Measurements from ENCODE around the gene ARL9. TPM values are rescaled to one million over a fixed set of nuclear protein-coding genes. Genes with fewer than 3 reads are reported as not detected.
A peak's percentile ranks its signal among the peaks of the same experiment; 100 is the strongest.

The ARL9 gene
- total RNA-seq, 4 donors from 2014 or later: 0.23 to 0.53 (median 0.38) TPM; not detected in 1

DNA sequence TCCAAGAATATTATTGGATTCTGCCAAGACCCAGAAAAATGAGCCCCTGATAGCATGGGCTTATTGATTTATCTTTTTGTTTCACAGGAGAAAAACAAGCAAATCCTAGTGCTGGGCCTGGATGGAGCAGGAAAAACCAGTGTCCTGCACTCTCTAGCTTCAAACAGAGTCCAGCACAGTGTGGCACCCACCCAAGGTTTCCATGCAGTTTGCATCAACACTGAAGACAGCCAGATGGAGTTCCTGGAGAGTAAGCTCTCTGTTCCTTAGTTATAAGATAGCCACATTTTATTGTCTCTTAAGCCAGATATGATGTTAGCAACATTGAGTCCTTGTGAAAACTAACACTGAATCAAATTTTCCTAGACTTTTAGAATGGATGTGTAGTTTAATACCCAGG lies 5.5 kb downstream of the ARL9 start:
- no peak overlapping the region for H3K27ac ChIP-seq
- TF ChIP-seq, protein P1, sequence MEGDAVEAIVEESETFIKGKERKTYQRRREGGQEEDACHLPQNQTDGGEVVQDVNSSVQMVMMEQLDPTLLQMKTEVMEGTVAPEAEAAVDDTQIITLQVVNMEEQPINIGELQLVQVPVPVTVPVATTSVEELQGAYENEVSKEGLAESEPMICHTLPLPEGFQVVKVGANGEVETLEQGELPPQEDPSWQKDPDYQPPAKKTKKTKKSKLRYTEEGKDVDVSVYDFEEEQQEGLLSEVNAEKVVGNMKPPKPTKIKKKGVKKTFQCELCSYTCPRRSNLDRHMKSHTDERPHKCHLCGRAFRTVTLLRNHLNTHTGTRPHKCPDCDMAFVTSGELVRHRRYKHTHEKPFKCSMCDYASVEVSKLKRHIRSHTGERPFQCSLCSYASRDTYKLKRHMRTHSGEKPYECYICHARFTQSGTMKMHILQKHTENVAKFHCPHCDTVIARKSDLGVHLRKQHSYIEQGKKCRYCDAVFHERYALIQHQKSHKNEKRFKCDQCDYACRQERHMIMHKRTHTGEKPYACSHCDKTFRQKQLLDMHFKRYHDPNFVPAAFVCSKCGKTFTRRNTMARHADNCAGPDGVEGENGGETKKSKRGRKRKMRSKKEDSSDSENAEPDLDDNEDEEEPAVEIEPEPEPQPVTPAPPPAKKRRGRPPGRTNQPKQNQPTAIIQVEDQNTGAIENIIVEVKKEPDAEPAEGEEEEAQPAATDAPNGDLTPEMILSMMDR (IDR thresholded peaks at IDR 0.05): no peak
- no peak for TF ChIP-seq POLR2A (IDR thresholded peaks at IDR 0.05)
- no peaks in the 10 kb centered on the region for H3K9me3 ChIP-seq
- no peak overlapping the region for H3K4me3 ChIP-seq
- H3K36me3 ChIP-seq: no peaks in the 10 kb centered on the region
- H3K4me1 ChIP-seq: peaks cover 0 to 7% (median 5%) of the 10 kb centered on the region in 3 donors
- intact Hi-C loops (cut with DNase I): no loop called here
- peaks cover 0 to 3% (median 0%) of the 10 kb centered on the region in 4 donors for H3K27me3 ChIP-seq
- no peak for DNase-seq

DNA sequence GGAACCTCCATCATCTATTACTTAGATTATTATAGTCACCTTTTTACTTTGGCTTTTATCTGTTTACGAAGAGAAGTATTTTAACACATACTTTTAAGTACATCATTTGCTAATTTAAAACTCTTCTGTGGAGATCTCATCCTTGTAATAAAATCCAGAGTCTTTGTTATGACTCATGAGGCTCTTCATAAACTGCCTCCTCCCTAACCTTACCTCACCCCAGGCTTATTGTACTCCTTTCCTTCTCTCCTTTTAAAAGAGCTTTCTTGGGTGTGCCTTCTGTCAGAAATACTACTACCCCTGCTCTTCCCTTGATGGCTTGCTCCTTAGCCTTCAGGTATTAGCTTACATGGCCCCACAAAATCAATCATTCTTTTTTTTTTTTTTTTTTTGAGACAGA lies 6.6 kb downstream of the ARL9 start:
- Histone ChIP-seq H3K4me1 (no peaks in the 10 kb centered on the region), H3K27ac (no peak overlapping the region), H3K27me3 (no peaks in the 10 kb centered on the region), H3K36me3 (no peaks in the 10 kb centered on the region), H3K9me3 (no peaks in the 10 kb centered on the region), H3K4me3 (no peak overlapping the region)
- no peak for DNase-seq
- no peak for TF ChIP-seq POLR2A (IDR thresholded peaks at IDR 0.05)
- TF ChIP-seq, protein P1 (IDR thresholded peaks at IDR 0.05): no peak
- 84 to 88% methylated on average over 1 of the region's 1 CpG for WGBS, 2 donors
- intact Hi-C loops (cut with DNase I): no loop called here

DNA sequence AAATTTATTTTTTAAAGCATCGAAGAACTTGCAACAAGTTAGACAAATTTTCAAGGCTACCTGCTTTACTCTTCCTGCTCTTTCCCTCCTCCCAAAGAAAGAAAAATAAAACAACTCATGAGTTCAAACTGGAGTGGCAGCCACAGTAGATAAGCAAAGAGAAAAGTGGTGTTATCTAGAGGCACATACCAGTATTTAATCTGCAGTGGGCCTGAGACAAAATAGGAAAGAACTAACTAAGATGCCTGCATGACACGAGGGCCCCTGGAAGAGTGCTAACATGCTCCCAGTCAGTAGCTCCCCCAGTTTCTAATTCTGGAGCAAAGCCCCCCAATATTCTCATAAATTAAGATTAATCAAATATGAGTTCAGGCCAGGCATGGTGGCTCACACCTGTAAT lies 7.9 kb downstream of the ARL9 start:
- no peaks in the 10 kb centered on the region for H3K4me1 ChIP-seq
- no peaks in the 10 kb centered on the region for H3K27me3 ChIP-seq
- no peak for DNase-seq
- H3K9me3 ChIP-seq: no peaks in the 10 kb centered on the region
- H3K27ac ChIP-seq: no peak overlapping the region
- intact Hi-C loops (cut with DNase I): no loop called here
- TF ChIP-seq POLR2A (IDR thresholded peaks at IDR 0.05): no peak
- TF ChIP-seq, protein P1 (IDR thresholded peaks at IDR 0.05): no peak
- no peak overlapping the region for H3K4me3 ChIP-seq
- no peaks in the 10 kb centered on the region for H3K36me3 ChIP-seq
- 65 to 81% methylated on average over 2 of the region's 2 CpGs for WGBS, 2 donors

DNA sequence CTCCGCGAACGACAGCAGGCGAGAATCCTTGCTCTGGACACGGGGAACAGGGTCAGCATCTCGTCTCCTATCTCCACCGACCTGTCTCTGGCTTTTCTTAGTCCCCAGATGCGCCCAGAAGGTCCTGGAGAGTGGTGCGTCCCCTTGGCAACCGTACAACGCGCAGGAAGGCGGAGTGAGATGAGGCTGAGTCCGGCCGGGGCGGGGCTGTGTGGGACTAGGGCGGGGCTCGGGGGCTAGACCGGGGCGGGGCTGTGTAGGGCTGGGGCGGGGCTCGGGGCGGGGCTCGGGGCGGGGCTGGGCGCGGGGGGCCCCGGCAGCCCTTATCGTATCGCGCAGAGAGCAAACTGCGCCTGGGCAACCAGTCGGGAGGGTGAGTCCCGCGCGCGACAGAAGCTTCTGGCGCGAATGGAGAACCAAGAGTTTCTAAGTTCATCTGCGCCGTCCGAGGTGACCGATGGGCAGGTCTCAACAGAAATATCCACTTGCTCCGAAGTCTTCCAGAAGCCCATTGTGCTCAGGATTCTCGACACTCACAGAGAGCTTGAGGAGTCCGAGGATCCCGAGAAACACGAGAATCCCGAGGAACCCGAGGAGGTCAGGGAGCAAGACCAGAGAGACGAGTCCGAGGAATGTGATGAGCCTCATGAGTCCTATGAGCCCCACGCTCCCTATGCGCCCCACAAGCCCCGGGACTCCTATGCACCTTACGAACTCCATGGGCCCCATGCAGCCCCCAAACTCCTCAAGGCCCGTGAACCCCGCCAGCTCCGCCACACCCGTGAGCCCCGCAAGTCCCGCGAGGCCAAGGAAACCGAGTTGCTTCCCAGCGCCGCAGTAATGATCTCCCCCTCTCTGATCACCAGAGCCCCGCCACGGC lies 24.9 kb downstream of the ARL9 start:
- H3K4me1 ChIP-seq: peaks cover 6 to 17% (median 7%) of the 10 kb centered on the region in 3 donors
- no peaks in the 10 kb centered on the region for H3K9me3 ChIP-seq
- no peak overlapping the region for H3K27ac ChIP-seq
- TF ChIP-seq, protein P1 (IDR thresholded peaks at IDR 0.05): no peak
- TF ChIP-seq POLR2A (IDR thresholded peaks at IDR 0.05): no peak
- H3K36me3 ChIP-seq: no peaks in the 10 kb centered on the region
- peak; percentile 23 for DNase-seq
- H3K27me3 ChIP-seq: peaks cover 0 to 36% (median 5%) of the 10 kb centered on the region in 4 donors
- 1 to 8% methylated on average over 26 to 27 of the region's 68 CpGs for WGBS, 2 donors
- H3K4me3 ChIP-seq: peak overlapping the region; percentile 39 to 74 (median 54)
- intact Hi-C loops (cut with DNase I): no loop called here

DNA sequence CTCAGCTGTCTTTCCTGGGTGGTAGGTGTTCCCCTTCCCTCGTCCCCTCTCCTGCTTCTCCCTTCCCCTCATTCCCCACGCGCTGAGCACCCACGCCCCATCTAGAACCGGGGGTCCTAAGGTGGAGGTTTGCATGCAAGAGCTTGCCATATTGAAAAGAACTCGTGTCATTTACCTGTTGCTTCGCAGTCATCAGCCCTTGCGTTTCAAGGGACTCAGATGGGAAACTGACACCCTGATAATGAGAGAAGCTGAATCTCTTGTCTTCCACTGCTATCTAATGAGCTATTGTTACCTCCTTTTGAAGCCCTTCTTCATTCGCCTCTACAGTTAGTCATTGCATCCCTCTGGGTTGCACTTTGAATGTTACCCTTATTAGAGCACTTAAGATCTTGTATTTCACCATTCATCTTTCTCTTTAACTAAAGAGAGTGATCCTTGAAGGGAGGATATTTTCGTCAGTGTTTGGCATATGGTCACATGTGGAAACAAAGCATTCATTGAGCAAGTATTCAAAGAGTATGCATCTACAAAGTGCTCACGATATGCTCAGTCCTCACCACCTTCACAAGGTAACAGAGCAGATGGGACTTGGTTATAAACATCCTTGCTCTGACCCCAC lies 25.7 kb downstream of the ARL9 start:
- H3K4me3 ChIP-seq: peak overlapping the region; percentile 39 to 74 (median 54)
- no peaks in the 10 kb centered on the region for H3K36me3 ChIP-seq
- TF ChIP-seq, protein P1 (IDR thresholded peaks at IDR 0.05): no peak
- no peak for TF ChIP-seq POLR2A (IDR thresholded peaks at IDR 0.05)
- H3K9me3 ChIP-seq: no peaks in the 10 kb centered on the region
- 33 to 36% methylated on average over 10 to 11 of the region's 11 CpGs for WGBS, 2 donors
- H3K4me1 ChIP-seq: peaks cover 6 to 17% (median 7%) of the 10 kb centered on the region in 3 donors
- intact Hi-C loops (cut with DNase I): no loop called here
- H3K27ac ChIP-seq: no peak overlapping the region
- H3K27me3 ChIP-seq: peaks cover 0 to 36% (median 5%) of the 10 kb centered on the region in 4 donors
- no peak for DNase-seq

Data from esophagus squamous epithelium (tissue), 5 donors.